H1 (cell line): ENCODE measurements around the gene ZNF212. TPM values are rescaled to one million over a fixed set of nuclear protein-coding genes. Genes with fewer than 3 reads are reported as not detected.

Source experiments
- CTCF ChIA-PET: fragments of 300-600 bp; sonication (Branson Sonifier 250); formaldehyde crosslinking; loops from one replicate; lab custom pipeline; 2021; ENCODE audit not compliant: partially characterized antibody; lab: Charles Lee
- POLR2A ChIA-PET: fragments of 300-600 bp; sonication (Branson Sonifier 250); formaldehyde crosslinking; loops from one replicate; lab custom pipeline; 2021; ENCODE audit warnings: inconsistent platforms; ENCODE audit not compliant: partially characterized antibody; lab: Charles Lee
- DNase-seq, 2 experiments: peaks; one replicate each; pipeline versions ENCODE4 v3.0.0 to v3.0.0-alpha.2; 2010 to 2022; ENCODE audit warnings: low spot score in 2 of 2, low read depth in 1 of 2, mixed read lengths in 1 of 2
- FAIRE-seq: peaks from 2 replicates; lab custom pipeline; 2011; peaks lifted over from hg19 to GRCh38; lab: Jason Lieb, UNC
- H2AFZ ChIP-seq: 2 replicates; pipeline ENCODE4 v1.8.1; 2012; ENCODE audit warnings: low read length, inconsistent platforms
- H2AK5ac ChIP-seq: 2 replicates; pipeline ENCODE4 v1.6.1; 2013; ENCODE audit warnings: low read depth, low read length
- H2BK120ac ChIP-seq: replicated peaks from 2 replicates; pipeline ENCODE3; 2013; ENCODE audit warnings: low read depth, low read length, inconsistent platforms
- H2BK12ac ChIP-seq: 2 replicates; pipeline ENCODE4 v1.6.1; 2013; ENCODE audit warnings: low read depth, low read length
- H2BK15ac ChIP-seq: 2 replicates; pipeline ENCODE4 v1.6.1; 2013; ENCODE audit warnings: low read length
- H2BK20ac ChIP-seq: 2 replicates; pipeline ENCODE4 v1.6.1; 2013; ENCODE audit warnings: low read length
- H2BK5ac ChIP-seq: 2 replicates; pipeline ENCODE4 v1.6.1; 2013; ENCODE audit warnings: low read depth, low read length
- H3K14ac ChIP-seq: 2 replicates; pipeline ENCODE4 v1.6.1; 2013; ENCODE audit warnings: inconsistent platforms; ENCODE audit not compliant: insufficient read length
- H3K18ac ChIP-seq: 2 replicates; pipeline ENCODE4 v1.6.1; 2013; ENCODE audit warnings: low read length; ENCODE audit errors: extremely low read depth
- H3K23ac ChIP-seq: 2 replicates; pipeline ENCODE4 v1.6.1; 2013; ENCODE audit warnings: inconsistent platforms; ENCODE audit not compliant: insufficient read length
- H3K23me2 ChIP-seq: 2 replicates; pipeline ENCODE4 v1.6.1; 2013; ENCODE audit warnings: low read depth, low read length
- H3K27ac ChIP-seq: 2 replicates; pipeline ENCODE4 v1.6.1; 2011; ENCODE audit warnings: low read depth, low read length, inconsistent platforms
- H3K27me3 ChIP-seq, 4 experiments: replicated peaks in 1 of 4; 1 replicate in 1 of 4; 2 replicates in 3 of 4; pipeline versions ENCODE4 v1.6.1 to v1.8.1; 2011 to 2013; ENCODE audit warnings: low read length in 3 of 4, mild to moderate bottlenecking in 3 of 4, inconsistent platforms in 2 of 4, mixed read lengths in 2 of 4, moderate library complexity in 1 of 4; ENCODE audit not compliant: control insufficient read depth in 3 of 4, insufficient read depth in 3 of 4; ENCODE audit errors: extremely low read depth in 1 of 4
- H3K36me3 ChIP-seq, 4 experiments: 2 replicates each; pipeline versions ENCODE4 v1.6.1 to v1.8.1; 2011 to 2013; ENCODE audit warnings: mild to moderate bottlenecking in 4 of 4, low read length in 3 of 4, moderate library complexity in 2 of 4, control low read depth in 1 of 4, inconsistent platforms in 1 of 4; ENCODE audit not compliant: insufficient read depth in 4 of 4, control insufficient read depth in 2 of 4
- H3K4ac ChIP-seq: replicated peaks from 2 replicates; pipeline ENCODE3; 2013; ENCODE audit warnings: low read length, low read depth, mixed read lengths, inconsistent platforms; ENCODE audit not compliant: insufficient read length
- H3K4me1 ChIP-seq, 4 experiments: replicated peaks in 1 of 4; 1 replicate in 1 of 4; 2 replicates in 3 of 4; pipeline versions ENCODE4 v1.6.1 to v1.8.1; 2011 to 2013; ENCODE audit warnings: low read length in 3 of 4, inconsistent platforms in 2 of 4, mixed read lengths in 1 of 4; ENCODE audit not compliant: insufficient read depth in 4 of 4, control insufficient read depth in 3 of 4
- H3K4me2 ChIP-seq, 2 experiments: 2 replicates each; pipeline versions ENCODE4 v1.6.1 to v1.8.1; 2011 to 2013; ENCODE audit warnings: low read depth in 2 of 2, low read length in 2 of 2, control low read depth in 1 of 2, inconsistent platforms in 1 of 2, mild to moderate bottlenecking in 1 of 2; ENCODE audit not compliant: insufficient read depth in 1 of 2
- H3K4me3 ChIP-seq, 4 experiments: fragments of 200-600, 300-600 bp in 1 of 4; sonication (generic), shearing (Covaris generic), sonication (Bioruptor Twin) in 1 of 4; 2 replicates each; pipeline versions ENCODE4 v1.5.1 to v1.8.1; 2011 to 2016; ENCODE audit warnings: low read length in 4 of 4, low read depth in 3 of 4, control low read depth in 2 of 4, inconsistent platforms in 2 of 4, mild to moderate bottlenecking in 2 of 4, mixed read lengths in 1 of 4, moderate library complexity in 1 of 4; ENCODE audit not compliant: insufficient read depth in 2 of 4; ENCODE audit errors: extremely low read depth in 1 of 4
- H3K56ac ChIP-seq: replicated peaks from 2 replicates; pipeline ENCODE3; 2013; ENCODE audit warnings: low read depth, mild to moderate bottlenecking, mixed read lengths, low read length, inconsistent platforms; ENCODE audit not compliant: insufficient read length
- H3K79me1 ChIP-seq: 2 replicates; pipeline ENCODE4 v1.6.1; 2013; ENCODE audit warnings: low read depth, low read length, control low read depth
- H3K79me2 ChIP-seq, 2 experiments: 2 replicates each; pipeline versions ENCODE4 v1.6.1 to v1.8.1; 2012 to 2013; ENCODE audit warnings: low read length in 2 of 2, mild to moderate bottlenecking in 2 of 2, inconsistent platforms in 1 of 2; ENCODE audit not compliant: insufficient read depth in 2 of 2, control insufficient read depth in 1 of 2
- H3K9ac ChIP-seq, 4 experiments: replicated peaks in 1 of 4; 1 replicate in 1 of 4; 2 replicates in 3 of 4; pipeline versions ENCODE4 v1.6.1 to v1.8.1; 2011 to 2013; ENCODE audit warnings: low read depth in 3 of 4, low read length in 3 of 4, control low read depth in 2 of 4, mild to moderate bottlenecking in 2 of 4, moderate library complexity in 2 of 4, inconsistent platforms in 1 of 4; ENCODE audit errors: extremely low read depth in 1 of 4
- H3K9me3 ChIP-seq, 2 experiments: 2 replicates each; pipeline versions ENCODE4 v1.6.1 to v1.8.1; 2012 to 2013; ENCODE audit warnings: mild to moderate bottlenecking in 2 of 2, moderate library complexity in 2 of 2, control low read depth in 1 of 2, inconsistent platforms in 1 of 2, low read depth in 1 of 2, low read length in 1 of 2, mixed read lengths in 1 of 2; ENCODE audit not compliant: insufficient read depth in 2 of 2
- H4K20me1 ChIP-seq, 2 experiments: replicated peaks in 1 of 2; 2 replicates each; pipeline versions ENCODE3 to v1.8.1; 2011 to 2013; ENCODE audit warnings: inconsistent platforms in 2 of 2, low read length in 2 of 2, mild to moderate bottlenecking in 1 of 2; ENCODE audit not compliant: insufficient read depth in 2 of 2, control insufficient read depth in 1 of 2
- H4K5ac ChIP-seq: 2 replicates; pipeline ENCODE4 v1.6.1; 2013; ENCODE audit warnings: low read length, low read depth, mixed read lengths, inconsistent platforms; ENCODE audit not compliant: insufficient read length
- H4K8ac ChIP-seq: 2 replicates; pipeline ENCODE4 v1.8.0; 2013; ENCODE audit warnings: mild to moderate bottlenecking, moderate library complexity, low read length, inconsistent platforms; ENCODE audit not compliant: insufficient read depth; ENCODE audit errors: extremely low read depth
- H4K91ac ChIP-seq: replicated peaks from 2 replicates; pipeline ENCODE3; 2013; ENCODE audit warnings: low read length, mixed read lengths, inconsistent platforms; ENCODE audit not compliant: insufficient read length
- ATF2 ChIP-seq: IDR thresholded peaks from 2 replicates; pipeline ENCODE4 v1.6.1; 2012; ENCODE audit warnings: low read length, inconsistent platforms
- CBX5 ChIP-seq: fragments of 300-800, 300-1000 bp; sonication (generic); IDR thresholded peaks from 2 replicates; pipeline ENCODE4 v1.7.1; 2016; ENCODE audit warnings: antibody characterized with exemption, low read length, low read depth
- CTBP2 ChIP-seq: IDR thresholded peaks from 2 replicates; pipeline ENCODE4 v1.7.0; 2011; ENCODE audit warnings: borderline replicate concordance, mild to moderate bottlenecking, moderate library complexity, mixed read lengths, low read length; ENCODE audit not compliant: insufficient read depth, insufficient read length
- CTCF ChIP-seq, 3 experiments: IDR thresholded peaks; 1 replicate in 2 of 3; 2 replicates in 1 of 3; pipeline versions ENCODE4 v1.5.1 to v1.6.1; 2011; ENCODE audit warnings: low read length in 3 of 3, mild to moderate bottlenecking in 3 of 3, inconsistent platforms in 2 of 3, low read depth in 1 of 3, moderate library complexity in 1 of 3; ENCODE audit not compliant: insufficient read depth in 1 of 3; ENCODE audit errors: control extremely low read depth in 1 of 3
- JUN ChIP-seq: IDR thresholded peaks from 2 replicates; pipeline ENCODE4 v1.6.1; 2011; ENCODE audit warnings: low read depth, mild to moderate bottlenecking, improper control_type of control experiment, low read length
- KDM5A ChIP-seq: fragments of 200-600 bp; IDR thresholded peaks from 2 replicates; pipeline ENCODE4 v1.7.1; 2012; ENCODE audit warnings: mild to moderate bottlenecking, low read length, inconsistent platforms, mixed read lengths
- RAD21 ChIP-seq, 2 experiments: IDR thresholded peaks in 1 of 2; conservative IDR thresholded peaks in 1 of 2; 2 replicates each; pipeline ENCODE4 v1.6.1; 2011; ENCODE audit warnings: low read depth in 2 of 2, low read length in 2 of 2, improper control_type of control experiment in 1 of 2, inconsistent platforms in 1 of 2, mild to moderate bottlenecking in 1 of 2, moderate library complexity in 1 of 2
- WGBS, 2 experiments: shearing (Covaris generic) in 1 of 2; methylation state at CpG; one replicate each; pipeline versions ENCODE4 v1.1.6 to v1.1.7; 2013 to 2015; ENCODE audit warnings: low lambda C conversion rate in 2 of 2, mixed read lengths in 2 of 2, inconsistent platforms in 1 of 2, low coverage in 1 of 2, missing lambda C conversion rate in 1 of 2; ENCODE audit not compliant: insufficient replicate concordance in 2 of 2, insufficient coverage in 1 of 2, insufficient read length in 1 of 2; ENCODE audit errors: extremely low coverage in 1 of 2, missing lambda C conversion rate in 1 of 2; 5-methylcytosine and 5-hydroxymethylcytosine counted together
- polyA plus RNA-seq, 7 experiments: library from polyadenylated mRNA; depleted of rRNA in 3 of 7; stranded (reverse) in 5 of 7; unstranded in 2 of 7; fragments of >200 nt in 5 of 7; fragments of 200-250 nt in 2 of 7; gene quantifications; 1 replicate in 5 of 7; 2 replicates in 1 of 7; 4 replicates in 1 of 7; pipeline versions ENCODE4 v1.2.1 to v1.2.3, GENCODE V29; 2011 to 2013; ENCODE audit warnings: missing spikeins in 2 of 7, mixed read lengths in 2 of 7
- total RNA-seq: library from RNA; stranded (reverse); fragmentation: NEBNext Ultra II Directional; extraction: Animal tissue kit (Norgen Biotek cat#: 25700); gene quantifications from 2 replicates; pipeline ENCODE4 v1.2.1, GENCODE V29; 2021

Gene ZNF212
- total and polyA plus RNA-seq, 2 of the 8 experiments (the other 6 are each of a cell fraction or from before 2014, with no cell fraction given) = 6.7 to 19.3 TPM

GRCh38 chr7:149287622-149288021 lies 48.2 kb downstream of the ZNF212 start:
- POLR2A ChIA-PET = interaction anchor here (0.9 kb wide), 1 partner anchor 22 kb away, joined by 3 read pairs; no protein-coding TSS in a partner anchor
- TF ChIP-seq JUN (no peak), CTBP2 (no peak), KDM5A (no peak), RAD21 (IDR thresholded peaks at IDR 0.05 in 1 of 2, conservative IDR thresholded peaks at IDR 0.05 in 1 of 2; ENCODE audit: low read depth in 2 of 2, low read length in 2 of 2) (no peak), CTCF (IDR thresholded peaks at IDR 0.05; ENCODE audit: control extremely low read depth in 1 of 3, insufficient read depth in 1 of 3, low read depth in 1 of 3, low read length in 3 of 3) (no peak), CBX5 (no peak), ATF2 (no peak)

More at GRCh38 chr7:149287622-149288021, 48.2 kb downstream of the ZNF212 start:
- Histone ChIP-seq H3K4me3 (no peak overlapping the region), H3K23me2 (peaks cover 5% of the 10 kb centered on the region), H3K4ac (no peak overlapping the region), H3K79me2 (no peaks in the 10 kb centered on the region), H3K23ac (no peak overlapping the region), H2BK20ac (no peak overlapping the region), H3K14ac (no peak overlapping the region), H3K4me2 (no peak overlapping the region), H2BK15ac (no peak overlapping the region), H3K36me3 (no peaks in the 10 kb centered on the region), H3K27me3 (peaks cover 0 to 8% (median 4%) of the 10 kb centered on the region in 4 experiments; a peak in 3 of 7 replicates), H2AK5ac (no peak overlapping the region), H2AFZ (no peak overlapping the region), H3K79me1 (peaks cover 3% of the 10 kb centered on the region), H3K9me3 (no peaks in the 10 kb centered on the region), H2BK5ac (no peak overlapping the region), H3K4me1 (peaks cover 0 to 7% (median 4%) of the 10 kb centered on the region in 4 experiments; a peak in 5 of 7 replicates), H2BK120ac (no peak overlapping the region), H4K91ac (no peak overlapping the region), H4K20me1 (peaks cover 0 to 3% of the 10 kb centered on the region in 2 experiments), H2BK12ac (no peak overlapping the region), H4K8ac (no peak overlapping the region), H3K9ac (no peak overlapping the region), H3K18ac (no peak overlapping the region), H4K5ac (no peak overlapping the region), H3K27ac (no peak overlapping the region), H3K56ac (no peak overlapping the region)
- CTCF ChIA-PET = interaction anchor here (0.5 to 3.2 kb wide), 3 partner anchors 23 to 37 kb away, joined by 3 to 11 read pairs (median 5); no protein-coding TSS in a partner anchor
- DNase-seq = no peak
- no peak for FAIRE-seq
- WGBS, 2 experiments = 92% methylated on average over 10 of the region's 10 CpGs; no CpG with 5 or more reads in 1 of the 2 experiments
